Activated naive CD4-positive, alpha-beta T cell treated with anti-CD3 and anti-CD28 coated beads, Interleukin-2, amount 50 U/mL, for 24 hours (primary cell): ENCODE results near the gene TULP3.
"Not testable (repeated sequence)": the region's sequence is repeated elsewhere in the genome, so short reads cannot be mapped to it uniquely, and the experiment has no call there.

Experiments used
- H3K27ac Mint-ChIP-seq: one replicate; pipeline ENCODE4 v1.8.0; 2021; ENCODE audit warnings: mild to moderate bottlenecking, mixed read lengths
- H3K27me3 Mint-ChIP-seq: one replicate; pipeline ENCODE4 v1.8.0; 2021; ENCODE audit warnings: mixed read lengths
- H3K36me3 Mint-ChIP-seq: one replicate; pipeline ENCODE4 v1.8.0; 2021; ENCODE audit warnings: mixed read lengths
- H3K4me1 Mint-ChIP-seq: one replicate; pipeline ENCODE4 v1.8.0; 2021; ENCODE audit warnings: mixed read lengths
- H3K4me3 Mint-ChIP-seq: one replicate; pipeline ENCODE4 v1.8.0; 2021; ENCODE audit warnings: mild to moderate bottlenecking, mixed read lengths
- H3K9me3 Mint-ChIP-seq: one replicate; pipeline ENCODE4 v1.8.0; 2021; ENCODE audit warnings: mixed read lengths

The TULP3 gene

DNA sequence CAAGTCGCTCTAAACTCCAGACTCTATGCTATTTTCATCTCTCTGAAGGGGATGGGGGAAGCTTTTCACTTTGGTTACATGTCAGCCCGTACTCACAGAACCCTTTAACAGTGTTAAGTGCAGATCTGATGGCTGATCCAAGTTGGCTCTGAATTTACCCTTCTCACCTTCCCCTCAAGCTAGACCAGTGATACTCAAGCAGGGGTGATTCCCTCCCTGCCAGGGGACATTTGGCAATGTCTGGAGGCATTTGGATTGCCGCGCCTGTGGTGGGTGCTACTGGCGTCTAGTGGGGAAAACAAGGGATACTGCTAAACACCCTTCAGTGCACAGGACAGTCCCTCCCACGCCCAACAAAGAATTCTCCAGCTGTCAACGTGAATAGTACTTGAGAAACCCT is 27.8 kb upstream of the TULP3 start:
- H3K36me3 Mint-ChIP-seq: peaks cover 1% of the 10 kb centered on the region
- H3K4me1 Mint-ChIP-seq: no peaks in the 10 kb centered on the region
- H3K27ac Mint-ChIP-seq: no peak overlapping the region
- no peaks in the 10 kb centered on the region for H3K9me3 Mint-ChIP-seq
- H3K4me3 Mint-ChIP-seq: no peak overlapping the region
- no peaks in the 10 kb centered on the region for H3K27me3 Mint-ChIP-seq

DNA sequence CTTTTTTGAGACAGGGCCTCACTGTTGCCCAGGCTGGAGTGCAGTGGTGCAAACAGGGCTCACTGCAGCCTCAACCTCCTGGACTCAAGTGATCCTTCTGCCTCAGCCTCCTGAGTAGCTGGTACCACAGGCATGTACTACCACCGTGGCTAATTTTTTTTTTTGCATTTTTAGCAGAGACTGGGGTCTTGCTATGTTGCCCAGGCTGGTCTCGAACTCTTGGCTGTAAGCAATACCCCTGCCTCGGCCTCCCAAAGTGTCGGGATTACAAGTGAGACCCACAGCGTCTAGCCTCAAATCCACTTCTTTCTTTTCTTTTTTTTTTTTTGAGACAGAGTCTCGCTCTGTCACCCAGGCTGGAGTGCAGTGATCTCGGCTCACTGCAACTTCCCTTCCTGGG is 27.3 kb upstream of the TULP3 start:
- not testable (repeated sequence) for H3K4me3 Mint-ChIP-seq, H3K27me3 Mint-ChIP-seq, H3K27ac Mint-ChIP-seq, H3K36me3 Mint-ChIP-seq, H3K9me3 Mint-ChIP-seq, H3K4me1 Mint-ChIP-seq

GRCh38 chr12:2864198-2864597 is 26.5 kb upstream of the TULP3 start:
- H3K4me1 Mint-ChIP-seq: peaks cover 6% of the 10 kb centered on the region
- peaks cover 1% of the 10 kb centered on the region for H3K36me3 Mint-ChIP-seq
- no peaks in the 10 kb centered on the region for H3K27me3 Mint-ChIP-seq
- no peak overlapping the region for H3K27ac Mint-ChIP-seq
- no peak overlapping the region for H3K4me3 Mint-ChIP-seq
- H3K9me3 Mint-ChIP-seq: no peaks in the 10 kb centered on the region

DNA sequence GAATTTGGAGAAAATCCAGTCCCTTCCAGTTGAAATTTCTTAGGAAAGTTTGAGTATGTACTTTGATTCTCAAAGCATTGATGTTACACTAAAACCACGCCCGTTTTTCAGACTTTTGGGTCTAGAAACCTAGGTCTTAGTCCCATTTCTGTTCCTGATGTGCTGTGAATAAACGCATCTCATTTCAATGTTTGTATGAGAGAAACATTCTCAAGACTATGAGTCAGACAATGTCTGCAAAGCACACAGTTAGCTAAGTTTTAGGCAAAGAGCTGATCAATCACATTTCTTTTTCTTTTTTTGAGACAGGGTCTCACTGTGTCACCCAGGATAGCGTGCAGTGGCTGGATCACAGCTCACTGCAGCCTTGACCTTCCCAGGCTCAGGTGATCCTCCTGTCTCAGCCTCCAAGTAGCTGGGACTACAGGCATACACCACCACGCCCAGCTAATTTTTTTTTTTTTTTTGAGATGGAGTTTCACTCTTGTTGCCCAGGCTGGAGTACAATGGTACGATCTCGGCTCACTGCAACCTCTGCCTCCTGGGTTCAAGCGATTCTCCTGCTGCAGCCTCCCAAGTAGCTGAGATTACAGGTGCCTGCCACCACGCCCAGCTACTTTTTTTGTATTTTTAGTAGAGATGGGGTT is 21.6 kb upstream of the TULP3 start:
- H3K27me3 Mint-ChIP-seq, H3K27ac Mint-ChIP-seq, H3K4me1 Mint-ChIP-seq, H3K9me3 Mint-ChIP-seq, H3K4me3 Mint-ChIP-seq, H3K36me3 Mint-ChIP-seq: not testable (repeated sequence)

- Mint-ChIP-seq H3K27ac (no peak overlapping the region), H3K4me3 (peak overlapping the region; percentile 82), H3K4me1 (peaks cover 40% of the 10 kb centered on the region), H3K27me3 (no peaks in the 10 kb centered on the region), H3K9me3 (no peaks in the 10 kb centered on the region), H3K36me3 (peaks cover 3% of the 10 kb centered on the region)
Observed at GRCh38 chr12:2876431-2877046, 14.2 kb upstream of the TULP3 start.

GRCh38 chr12:2877047-2877952 is 13.4 kb upstream of the TULP3 start, which contains the start of the genes FOXM1 and RHNO1:
FOXM1 (minus strand) TSS chr12:2877174; CDS start chr12:2874478, 2,696 bp downstream.
RHNO1 (plus strand) TSS chr12:2877223; CDS start chr12:2885367, 8,144 bp downstream.
- Mint-ChIP-seq H3K27ac (peak within 1 kb of the TSS; percentile 99), H3K36me3 (peaks cover 3% of the 10 kb centered on the region), H3K4me3 (peak within 1 kb of the TSS; percentile 99), H3K9me3 (no peaks in the 10 kb centered on the region), H3K4me1 (peaks cover 44% of the 10 kb centered on the region), H3K27me3 (no peaks in the 10 kb centered on the region)

- Mint-ChIP-seq H3K27me3 (no peaks in the 10 kb centered on the region), H3K27ac (peak overlapping the region; percentile 99), H3K4me1 (peaks cover 44% of the 10 kb centered on the region), H3K9me3 (no peaks in the 10 kb centered on the region), H3K4me3 (peak overlapping the region; percentile 99), H3K36me3 (peaks cover 3% of the 10 kb centered on the region)
Observed at GRCh38 chr12:2877953-2878732, 12.5 kb upstream of the TULP3 start.

DNA sequence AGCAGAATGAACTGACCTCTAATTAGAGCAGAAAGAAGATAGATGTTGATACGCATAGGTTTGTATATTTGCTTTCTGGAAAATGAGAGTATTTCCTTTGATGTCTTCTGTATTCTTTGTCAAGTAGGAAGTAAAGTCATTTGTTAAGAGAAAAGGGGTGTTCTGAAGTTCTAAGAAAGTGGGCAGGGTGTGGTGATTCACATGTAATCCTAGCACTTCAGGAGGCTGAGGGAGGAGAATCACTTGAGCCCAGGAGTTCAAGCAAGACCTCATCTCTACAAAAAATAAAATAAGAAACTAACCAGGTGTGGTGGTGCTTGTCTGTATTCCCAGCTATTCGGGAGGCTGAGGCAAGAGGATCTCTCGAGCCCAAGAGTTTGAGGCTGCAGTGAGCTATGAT is 10.8 kb upstream of the TULP3 start:
- H3K9me3 Mint-ChIP-seq: no peaks in the 10 kb centered on the region
- H3K27me3 Mint-ChIP-seq: no peaks in the 10 kb centered on the region
- peaks cover 3% of the 10 kb centered on the region for H3K36me3 Mint-ChIP-seq
- H3K4me3 Mint-ChIP-seq: peak overlapping the region; percentile 73
- peak overlapping the region; percentile 82 for H3K27ac Mint-ChIP-seq
- peaks cover 48% of the 10 kb centered on the region for H3K4me1 Mint-ChIP-seq

DNA sequence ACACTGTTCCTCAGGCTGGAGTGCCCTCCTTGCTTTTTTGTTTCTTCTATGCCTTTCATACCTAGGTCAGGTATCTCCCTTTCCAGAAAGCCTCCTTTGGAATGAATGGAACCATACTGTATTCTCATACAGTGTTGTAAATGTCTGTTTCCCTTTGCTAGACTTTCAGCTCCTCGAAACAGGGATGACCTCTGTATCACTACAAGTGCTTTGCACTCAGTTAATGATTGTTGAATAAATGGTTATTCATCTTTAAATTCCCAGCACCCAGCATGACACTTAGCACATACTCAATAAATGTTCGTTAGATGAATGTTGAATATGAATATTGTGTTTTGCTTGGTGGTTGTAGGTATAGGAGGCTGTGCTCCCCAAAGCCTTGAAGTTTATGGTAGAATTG is 5.9 kb upstream of the TULP3 start:
- H3K4me1 Mint-ChIP-seq: peaks cover 29% of the 10 kb centered on the region
- no peaks in the 10 kb centered on the region for H3K27me3 Mint-ChIP-seq
- H3K36me3 Mint-ChIP-seq: peaks cover under 1% of the 10 kb centered on the region
- no peak overlapping the region for H3K4me3 Mint-ChIP-seq
- no peaks in the 10 kb centered on the region for H3K9me3 Mint-ChIP-seq
- peak overlapping the region; percentile 9 for H3K27ac Mint-ChIP-seq

GRCh38 chr12:2886768-2887450 is 3.8 kb upstream of the TULP3 start:
- no peaks in the 10 kb centered on the region for H3K27me3 Mint-ChIP-seq
- H3K9me3 Mint-ChIP-seq: no peaks in the 10 kb centered on the region
- no peak overlapping the region for H3K27ac Mint-ChIP-seq
- peaks cover 28% of the 10 kb centered on the region for H3K4me1 Mint-ChIP-seq
- H3K4me3 Mint-ChIP-seq: no peak overlapping the region
- no peaks in the 10 kb centered on the region for H3K36me3 Mint-ChIP-seq

GRCh38 chr12:2890001-2890387 is 697 bp upstream of the TULP3 start:
- no peaks in the 10 kb centered on the region for H3K36me3 Mint-ChIP-seq

GRCh38 chr12:2891240-2892053 is 756 bp downstream of the TULP3 start:
- H3K4me1 Mint-ChIP-seq: peaks cover 31% of the 10 kb centered on the region
- H3K27me3 Mint-ChIP-seq: no peaks in the 10 kb centered on the region
- H3K36me3 Mint-ChIP-seq: no peaks in the 10 kb centered on the region
- peak overlapping the region; percentile 94 for H3K4me3 Mint-ChIP-seq
- H3K27ac Mint-ChIP-seq: peak overlapping the region; percentile 76
- H3K9me3 Mint-ChIP-seq: no peaks in the 10 kb centered on the region

More at GRCh38 chr12:2890001-2890387, 697 bp upstream of the TULP3 start:
- H3K4me1 Mint-ChIP-seq: peaks cover 31% of the 10 kb centered on the region
- H3K27me3 Mint-ChIP-seq: no peaks in the 10 kb centered on the region
- peak overlapping the region; percentile 94 for H3K4me3 Mint-ChIP-seq
- H3K9me3 Mint-ChIP-seq: no peaks in the 10 kb centered on the region
- H3K27ac Mint-ChIP-seq: peak overlapping the region; percentile 87

DNA sequence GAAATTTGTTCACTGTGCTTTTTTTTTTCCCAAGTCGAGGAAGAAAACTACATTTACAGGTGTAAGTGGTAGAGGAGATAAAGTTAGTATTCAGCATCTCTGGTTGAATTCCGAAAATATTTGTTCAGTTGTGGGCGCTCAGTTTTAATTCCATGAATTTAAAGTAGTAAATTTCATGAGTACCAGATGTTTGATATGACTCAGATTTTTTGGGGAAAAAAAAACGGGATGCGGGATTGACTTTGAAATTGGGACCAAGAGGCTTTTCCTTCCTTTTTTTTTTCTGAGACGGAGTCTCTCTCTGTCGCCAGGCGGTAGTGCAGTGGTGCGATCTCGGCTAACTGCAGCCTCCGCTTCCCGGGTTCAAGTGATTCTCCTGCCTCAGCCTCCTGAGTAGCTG is 1.6 kb downstream of the TULP3 start:
- Mint-ChIP-seq H3K9me3 (no peaks in the 10 kb centered on the region), H3K27me3 (no peaks in the 10 kb centered on the region), H3K4me1 (peaks cover 31% of the 10 kb centered on the region), H3K4me3 (peak overlapping the region; percentile 94), H3K36me3 (no peaks in the 10 kb centered on the region), H3K27ac (no peak overlapping the region)

DNA sequence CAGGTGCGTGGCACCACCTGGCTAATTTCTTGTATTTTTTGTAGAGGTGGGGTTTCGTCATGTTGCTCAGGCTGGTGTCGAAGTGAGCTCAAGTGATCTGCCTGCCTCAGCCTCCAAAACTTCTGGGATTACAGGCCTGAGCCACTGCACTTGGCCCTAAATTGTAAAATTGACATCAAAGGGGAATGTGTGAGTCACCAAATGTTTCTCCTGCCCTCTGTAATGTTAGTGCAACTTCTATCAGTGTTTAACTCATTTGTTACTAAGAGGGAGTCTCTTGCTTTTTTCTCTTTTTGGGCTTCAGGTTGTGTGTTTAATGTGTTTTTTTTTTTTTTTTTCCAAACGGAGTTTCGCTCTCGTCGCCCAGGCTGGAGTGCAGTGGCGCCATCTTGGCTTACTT is 2.3 kb downstream of the TULP3 start:
- peak overlapping the region; percentile 66 for H3K4me3 Mint-ChIP-seq
- peak overlapping the region; percentile 17 for H3K27ac Mint-ChIP-seq
- peaks cover 31% of the 10 kb centered on the region for H3K4me1 Mint-ChIP-seq
- H3K36me3 Mint-ChIP-seq: no peaks in the 10 kb centered on the region
- no peaks in the 10 kb centered on the region for H3K27me3 Mint-ChIP-seq
- H3K9me3 Mint-ChIP-seq: no peaks in the 10 kb centered on the region
